Smooth muscle cell (in vitro differentiated cells): ENCODE data around the gene PPP3R1. TPM values are rescaled to one million over a fixed set of nuclear protein-coding genes. Genes with fewer than 3 reads are reported as not detected.

ENCODE experiments used
- DNase-seq: peaks from one replicate; lab custom pipeline; 2025; ENCODE audit not compliant: unreplicated experiment; lab: John Stamatoyannopoulos, UW
- H2AFZ ChIP-seq: fragments of 200-600 bp; sonication (generic); 2 replicates; pipeline ENCODE4 v1.6.0; 2016; ENCODE audit warnings: antibody characterized with exemption, low read depth, mild to moderate bottlenecking
- H3F3A ChIP-seq: fragments of 200-600 bp; sonication (generic); 2 replicates; pipeline ENCODE4 v1.6.0; 2017; ENCODE audit warnings: antibody characterized with exemption, low read depth
- H3K27ac ChIP-seq: fragments of 200-600 bp; sonication (generic); 2 replicates; pipeline ENCODE4 v1.5.1; 2016; ENCODE audit warnings: low read depth, mild to moderate bottlenecking
- H3K27me3 ChIP-seq: fragments of 200-600 bp; sonication (generic); 2 replicates; pipeline ENCODE4 v1.6.1; 2016; ENCODE audit warnings: low read depth, mild to moderate bottlenecking
- H3K36me3 ChIP-seq: fragments of 200-600 bp; sonication (generic); 2 replicates; pipeline ENCODE4 v1.5.1; 2016; ENCODE audit warnings: low read depth
- H3K4me1 ChIP-seq: fragments of 200-600 bp; sonication (generic); 2 replicates; pipeline ENCODE4 v1.5.1; 2016; ENCODE audit warnings: low read depth
- H3K4me2 ChIP-seq: fragments of 200-600 bp; sonication (generic); 2 replicates; pipeline ENCODE4 v1.6.0; 2016; ENCODE audit warnings: mild to moderate bottlenecking
- H3K4me3 ChIP-seq: fragments of 200-600 bp; sonication (generic); 2 replicates; pipeline ENCODE4 v1.5.1; 2016; ENCODE audit warnings: mild to moderate bottlenecking
- H3K79me2 ChIP-seq: fragments of 200-600 bp; sonication (generic); 2 replicates; pipeline ENCODE4 v1.6.0; 2016; ENCODE audit warnings: low read depth, mild to moderate bottlenecking
- H3K9ac ChIP-seq: fragments of 200-600 bp; sonication (generic); 2 replicates; pipeline ENCODE4 v1.6.0; 2016; ENCODE audit warnings: low read depth
- H3K9me3 ChIP-seq: fragments of 200-600 bp; sonication (generic); replicated peaks from 2 replicates; pipeline ENCODE4 v1.5.1; 2016; ENCODE audit warnings: low read depth
- H4K20me1 ChIP-seq: fragments of 200-600 bp; sonication (generic); 2 replicates; pipeline ENCODE4 v1.6.0; 2016; ENCODE audit warnings: low read depth
- CTCF ChIP-seq: fragments of 200-600 bp; sonication (generic); IDR thresholded peaks from 2 replicates; pipeline ENCODE4 v1.5.1; 2017; ENCODE audit warnings: borderline replicate concordance, mild to moderate bottlenecking, antibody characterized with exemption; ENCODE audit not compliant: insufficient read depth, poor library complexity, severe bottlenecking
- WGBS: methylation state at CpG from one replicate; pipeline ENCODE4 v1.1.7; 2016; ENCODE audit warnings: low lambda C conversion rate; 5-methylcytosine and 5-hydroxymethylcytosine counted together
- polyA plus RNA-seq: library from polyadenylated mRNA; unstranded; fragments of >200 nt; fragmentation: Nextera tagmentation; extraction: Ambion mirVana; gene quantifications from 2 replicates; pipeline ENCODE4 v1.2.1, GENCODE V29; 2016
- total RNA-seq: library from RNA; depleted of rRNA; stranded (reverse); fragments of >200 nt; gene quantifications from 2 replicates; pipeline ENCODE4 v1.2.3, GENCODE V29; 2014

The PPP3R1 gene
- total and polyA plus RNA-seq, 2 experiments from 2014 or later, result 4.7 to 33.5 TPM

GRCh38 chr2:68256093-68256450 lies 3.7 kb upstream of the PPP3R1 start:
- no peaks in the 10 kb centered on the region for H3K36me3 ChIP-seq
- no peak overlapping the region for H3K4me3 ChIP-seq
- 77% methylated on average over 1 of the region's 1 CpG for WGBS
- H3K27me3 ChIP-seq, result no peaks in the 10 kb centered on the region
- H2AFZ ChIP-seq, result no peak overlapping the region
- no peak overlapping the region for H3K27ac ChIP-seq
- H3K79me2 ChIP-seq, result peaks cover 14% of the 10 kb centered on the region
- H4K20me1 ChIP-seq, result peaks cover 4% of the 10 kb centered on the region
- H3K4me2 ChIP-seq, result no peak overlapping the region
- H3K9me3 ChIP-seq, result no peaks in the 10 kb centered on the region
- no peaks in the 10 kb centered on the region for H3K4me1 ChIP-seq
- H3K9ac ChIP-seq, result no peak overlapping the region
- no peak for TF ChIP-seq CTCF
- DNase-seq, result no peak
- peaks cover 10% of the 10 kb centered on the region for H3F3A ChIP-seq

- H3K79me2 ChIP-seq, result peaks cover 40% of the 10 kb centered on the region
- peak overlapping the region; percentile 97 for H3K4me3 ChIP-seq
- no peak for DNase-seq
- peaks cover 29% of the 10 kb centered on the region for H4K20me1 ChIP-seq
- peak overlapping the region; percentile 94 for H3K27ac ChIP-seq
- peaks cover 10% of the 10 kb centered on the region for H3F3A ChIP-seq
- no peaks in the 10 kb centered on the region for H3K36me3 ChIP-seq
- TF ChIP-seq CTCF, result no peak
- H3K9me3 ChIP-seq, result no peaks in the 10 kb centered on the region
- peak overlapping the region; percentile 91 for H3K9ac ChIP-seq
- H2AFZ ChIP-seq, result peak overlapping the region; percentile 86
- H3K4me2 ChIP-seq, result peak overlapping the region; percentile 99
- peaks cover 21% of the 10 kb centered on the region for H3K4me1 ChIP-seq
- H3K27me3 ChIP-seq, result no peaks in the 10 kb centered on the region
- 2% methylated on average over 15 of the region's 15 CpGs for WGBS
Observed at GRCh38 chr2:68253219-68254068, 1.1 kb upstream of the PPP3R1 start.

GRCh38 chr2:68251855-68252399 lies 405 bp downstream of the PPP3R1 start:
- peak overlapping the region; percentile 89 for H3K9ac ChIP-seq
- H3F3A ChIP-seq, result peaks cover 10% of the 10 kb centered on the region
- no peak for TF ChIP-seq CTCF
- peaks cover 30% of the 10 kb centered on the region for H3K4me1 ChIP-seq
- peaks cover 55% of the 10 kb centered on the region for H3K79me2 ChIP-seq
- peak overlapping the region; percentile 92 for H3K4me2 ChIP-seq
- H3K36me3 ChIP-seq, result no peaks in the 10 kb centered on the region
- peak overlapping the region; percentile 97 for H3K4me3 ChIP-seq
- H4K20me1 ChIP-seq, result peaks cover 44% of the 10 kb centered on the region
- peak overlapping the region; percentile 94 for H3K27ac ChIP-seq
- H3K9me3 ChIP-seq, result no peaks in the 10 kb centered on the region
- no peaks in the 10 kb centered on the region for H3K27me3 ChIP-seq
- WGBS, result 1% methylated on average over 22 of the region's 78 CpGs
- no peak overlapping the region for H2AFZ ChIP-seq
- DNase-seq, result no peak
